GM18519 (cell line): ENCODE measurements around the gene CNTN5.

Source experiments
- ATAC-seq: cut with Tn5 transposase; IDR thresholded peaks from one replicate; pipeline ENCODE4 v1.9.1; 2021; ENCODE audit warnings: mild to moderate bottlenecking, moderate library complexity; ENCODE audit not compliant: unreplicated experiment, low FRiP score

The CNTN5 gene

DNA sequence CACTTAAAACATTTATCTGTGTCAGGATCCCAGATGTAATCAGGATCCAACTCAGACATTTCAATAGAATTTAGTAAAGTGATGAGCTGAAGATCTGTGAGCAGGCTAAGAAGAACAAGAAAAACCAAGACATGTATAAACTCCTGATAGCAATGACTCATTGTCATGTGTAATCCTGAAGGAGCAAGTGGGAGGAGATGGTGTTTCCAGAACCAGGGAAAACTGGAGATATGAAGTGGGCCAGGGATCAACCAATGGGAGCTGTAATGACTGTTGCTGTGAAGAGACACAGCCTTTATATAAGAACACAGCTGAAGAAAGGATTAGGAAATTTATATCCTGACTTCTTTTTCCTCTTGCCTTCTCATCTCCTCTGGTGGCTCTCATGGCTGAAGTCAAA is 983.8 kb downstream of the CNTN5 start:
- no peak for ATAC-seq

DNA sequence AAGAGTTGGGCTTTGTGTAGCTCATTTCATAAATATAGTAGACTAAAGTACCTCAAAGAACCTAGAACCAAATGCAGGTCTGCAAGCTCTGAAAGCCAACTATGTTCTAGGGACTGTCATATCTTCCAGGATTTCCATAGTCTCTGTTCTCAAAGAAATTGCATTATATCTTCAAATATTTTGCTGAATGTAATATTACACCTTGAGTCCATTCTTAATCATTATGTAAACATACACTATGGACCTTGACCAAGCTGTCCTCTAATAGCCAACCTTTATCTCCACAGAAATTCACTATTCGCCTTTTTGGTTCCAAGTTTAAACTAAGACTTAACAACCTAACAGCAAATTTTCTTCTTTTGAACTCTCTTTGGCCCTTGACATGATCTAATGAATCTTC is 987.7 kb downstream of the CNTN5 start:
- ATAC-seq = no peak

DNA sequence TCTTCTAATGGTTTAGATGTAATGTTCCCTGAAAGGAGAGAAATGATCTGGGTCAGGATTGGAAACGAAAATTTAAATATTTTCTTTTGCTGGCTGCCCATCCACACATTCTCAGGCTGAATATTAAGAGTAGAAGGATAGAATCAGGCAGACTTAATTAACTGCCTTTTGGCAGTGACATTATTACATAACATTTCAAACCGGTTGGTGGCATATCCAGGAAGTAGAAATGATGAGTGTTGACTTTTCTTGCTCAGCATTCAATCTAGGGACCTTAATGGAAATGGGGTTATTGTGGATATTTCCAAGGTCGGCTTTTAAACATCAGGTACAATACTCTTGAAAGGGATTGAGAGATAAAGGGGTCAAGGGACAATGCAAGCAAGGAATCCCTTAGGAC is 989.0 kb downstream of the CNTN5 start:
- no peak for ATAC-seq

DNA sequence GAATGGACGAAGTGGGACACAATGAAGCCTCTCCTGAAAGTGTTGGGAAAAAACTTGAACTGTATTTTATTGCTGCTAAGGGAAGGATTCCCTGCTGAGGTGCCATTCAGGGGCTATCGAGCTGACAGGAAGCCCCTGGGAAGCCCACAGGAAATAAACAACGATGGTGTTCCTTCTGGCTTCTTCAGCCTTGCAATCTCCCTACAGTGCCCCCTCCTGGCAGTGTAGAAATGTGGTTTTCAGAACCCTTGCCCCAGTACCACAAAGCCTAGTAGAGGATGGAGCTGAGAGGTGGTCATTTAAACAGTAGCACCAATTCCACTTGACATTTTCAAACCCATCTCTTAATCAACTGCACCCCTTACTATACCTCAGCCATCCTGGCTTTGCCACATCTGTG is 989.6 kb downstream of the CNTN5 start:
- ATAC-seq = no peak

DNA sequence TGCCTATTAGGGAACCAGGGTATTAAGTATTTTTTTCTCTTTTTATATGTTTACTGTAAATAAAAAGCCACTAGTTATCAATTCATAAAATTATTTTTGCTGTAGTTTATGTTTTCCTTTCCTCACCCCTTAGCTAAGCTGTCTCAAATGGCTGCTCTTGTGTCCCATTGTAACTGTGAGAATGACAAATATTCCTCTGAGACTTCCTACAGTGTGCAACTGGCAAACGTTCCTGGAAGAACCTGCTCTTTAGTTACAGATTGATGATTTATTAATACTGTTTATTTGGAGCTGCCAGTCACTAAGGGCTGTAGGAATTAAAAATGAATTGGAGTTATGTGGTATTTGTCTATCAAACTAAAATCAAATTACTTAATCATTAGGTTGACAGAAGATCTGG is 990.9 kb downstream of the CNTN5 start:
- ATAC-seq = no peak

DNA sequence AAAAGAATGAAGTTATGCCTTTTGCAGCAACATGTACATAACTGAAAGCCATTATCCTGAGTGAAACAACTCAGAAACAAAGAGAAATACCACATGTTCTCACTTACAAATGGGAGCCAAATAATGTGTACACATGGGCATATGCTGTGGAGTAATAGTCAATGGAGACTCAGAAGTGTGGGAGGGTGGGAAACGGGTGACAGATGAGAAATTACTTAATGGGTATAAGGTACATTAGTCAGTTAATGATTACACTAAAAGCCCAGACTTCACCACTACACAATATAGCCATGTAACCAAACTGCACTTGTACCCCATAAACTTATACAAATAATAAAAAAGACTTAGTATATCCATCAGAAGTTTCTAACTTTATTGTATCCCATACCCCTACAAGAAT is 992.3 kb downstream of the CNTN5 start:
- ATAC-seq = no peak

DNA sequence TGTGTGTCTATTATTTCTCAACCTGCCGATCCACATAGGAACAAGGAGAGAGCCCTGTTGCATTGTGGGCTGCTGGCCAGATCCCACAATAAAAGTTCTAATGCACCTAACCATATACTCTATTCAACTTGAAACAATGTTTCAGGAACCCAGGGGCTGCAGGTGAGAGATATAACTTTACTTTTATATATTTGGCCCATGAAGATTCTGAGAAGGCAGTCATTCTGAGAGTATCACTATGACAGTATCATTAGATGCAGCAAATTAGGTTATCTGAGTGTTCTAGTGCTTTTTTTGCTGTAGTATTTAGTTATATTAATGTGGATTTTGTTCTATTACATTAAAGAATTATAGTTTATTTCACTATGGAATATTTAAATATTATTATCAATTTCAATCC is 1011.2 kb downstream of the CNTN5 start:
- ATAC-seq = peak; percentile 67

DNA sequence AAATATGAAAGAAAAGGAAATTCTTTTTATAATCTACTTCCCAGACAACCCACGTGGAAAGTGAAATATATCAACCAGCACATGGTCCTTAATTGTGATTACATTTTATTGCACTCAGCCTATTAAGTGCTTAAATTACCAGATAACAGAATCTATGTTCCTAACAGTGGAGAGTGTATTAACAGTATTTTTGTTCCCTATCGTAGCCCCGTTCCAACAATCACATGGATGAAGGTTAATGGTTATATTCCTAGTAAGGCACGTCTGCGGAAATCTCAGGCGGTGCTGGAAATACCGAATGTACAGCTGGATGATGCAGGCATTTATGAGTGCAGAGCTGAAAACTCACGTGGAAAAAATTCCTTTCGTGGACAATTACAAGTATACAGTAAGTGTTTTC is 1040.3 kb downstream of the CNTN5 start:
- ATAC-seq = no peak

DNA sequence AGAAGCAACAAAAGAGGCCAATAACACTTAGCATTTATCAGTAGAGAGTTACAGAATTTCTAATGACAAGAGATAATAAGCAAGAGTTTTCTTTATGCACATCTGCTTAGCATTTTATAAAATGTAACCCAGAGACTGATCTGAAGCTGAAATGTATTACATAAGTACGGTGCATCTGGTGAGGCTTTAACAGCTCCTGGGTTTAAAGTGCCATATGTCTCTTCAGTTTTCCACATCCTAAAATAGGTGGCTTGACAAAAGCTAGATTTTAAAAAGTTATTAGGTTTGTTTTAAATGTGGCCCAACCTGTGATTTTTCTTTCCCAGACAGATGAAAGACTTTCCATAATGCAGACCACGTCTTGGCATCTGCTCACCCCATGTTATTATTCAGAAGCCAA is 1045.7 kb downstream of the CNTN5 start:
- ATAC-seq = no peak

DNA sequence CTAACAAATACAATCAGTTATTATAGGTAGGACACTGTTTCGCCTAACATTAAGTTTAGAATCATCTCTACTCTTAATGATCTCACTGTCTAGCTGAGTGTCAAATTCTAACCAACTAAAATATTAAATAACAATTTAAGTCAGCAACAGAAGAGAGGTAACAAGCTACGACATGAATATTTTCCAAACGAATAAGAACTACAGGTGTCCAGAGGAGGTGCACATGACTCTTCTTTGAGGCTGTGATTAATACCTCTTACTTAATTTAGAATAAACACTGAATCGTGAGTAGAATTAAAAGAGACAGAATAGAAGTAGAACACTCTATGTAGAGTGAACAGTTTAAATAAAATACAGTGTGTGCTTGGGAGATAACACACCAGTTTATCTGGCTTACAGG is 1047.4 kb downstream of the CNTN5 start:
- no peak for ATAC-seq

DNA sequence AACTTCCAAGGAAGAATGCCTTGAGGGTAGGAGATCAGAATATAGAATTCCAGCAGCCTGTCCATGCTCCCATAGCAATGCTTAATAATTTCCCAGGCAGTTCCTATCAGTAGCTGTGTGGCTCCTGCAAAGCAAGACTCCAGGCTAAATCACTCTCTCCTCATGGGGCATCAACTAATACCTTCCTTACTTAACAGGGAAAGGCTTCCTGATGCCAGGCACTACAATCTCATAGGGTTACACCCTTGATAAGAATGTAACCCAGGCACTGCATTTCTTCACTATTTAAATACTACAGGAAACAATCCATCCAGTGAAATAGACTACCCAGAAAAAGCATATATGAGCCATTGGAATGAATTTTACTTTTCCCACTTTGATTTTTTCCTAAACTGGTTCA is 1051.4 kb downstream of the CNTN5 start:
- ATAC-seq = no peak

DNA sequence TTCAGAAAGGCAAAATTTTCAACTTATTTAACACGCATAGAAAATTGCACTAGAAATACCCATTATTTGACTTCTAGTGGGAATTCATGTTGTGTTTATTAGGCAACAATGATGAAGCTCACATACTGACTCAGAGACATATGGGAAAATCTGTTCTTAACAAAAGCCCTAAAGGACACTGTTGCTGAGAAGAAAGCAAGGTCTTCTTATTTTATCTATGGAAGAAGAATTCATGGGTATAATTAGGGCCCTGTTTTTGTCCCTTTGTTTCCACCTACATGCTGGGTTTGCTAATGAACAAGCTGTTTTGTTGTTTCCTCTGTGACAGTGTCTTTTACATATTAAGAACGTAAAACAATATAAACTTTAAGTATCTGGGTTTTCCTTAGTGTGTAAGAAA is 1059.6 kb downstream of the CNTN5 start:
- ATAC-seq = no peak

DNA sequence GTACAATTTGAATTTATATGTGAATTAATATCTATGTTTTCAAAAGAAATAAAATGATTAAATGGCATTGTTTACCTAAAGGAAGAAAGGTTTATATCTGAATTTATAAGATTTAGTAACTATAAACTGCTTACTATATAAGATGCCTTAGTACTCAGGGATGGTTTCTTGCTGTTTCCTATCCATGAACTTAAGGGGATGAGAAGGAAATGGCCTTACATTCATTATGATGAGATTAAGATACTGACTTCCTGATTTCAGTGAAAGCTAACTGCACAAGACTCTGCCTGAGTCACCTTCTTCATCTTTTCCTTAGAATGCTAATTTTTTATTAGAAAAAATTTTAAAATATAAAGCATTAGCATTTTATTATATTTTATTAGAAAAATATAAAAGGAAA is 1060.1 kb downstream of the CNTN5 start:
- ATAC-seq = no peak

DNA sequence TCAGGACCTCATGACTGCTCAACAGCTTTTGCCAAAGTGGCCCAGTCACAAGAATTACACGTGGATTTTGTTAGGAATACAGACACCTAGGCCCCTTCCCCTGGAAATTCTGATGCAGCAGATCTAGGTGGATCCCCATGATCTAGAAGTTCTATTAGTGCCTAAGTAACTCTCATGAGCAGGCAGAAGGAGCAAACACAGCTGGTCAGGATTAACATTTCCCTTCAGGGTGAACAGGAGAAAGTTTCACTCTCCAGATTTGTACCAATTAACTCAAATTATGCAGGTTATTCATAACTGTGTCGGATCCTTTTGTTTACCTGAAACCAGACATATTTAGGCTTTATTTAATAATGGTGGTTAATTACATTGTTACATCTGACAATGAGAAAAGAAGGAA is 1072.9 kb downstream of the CNTN5 start:
- no peak for ATAC-seq

DNA sequence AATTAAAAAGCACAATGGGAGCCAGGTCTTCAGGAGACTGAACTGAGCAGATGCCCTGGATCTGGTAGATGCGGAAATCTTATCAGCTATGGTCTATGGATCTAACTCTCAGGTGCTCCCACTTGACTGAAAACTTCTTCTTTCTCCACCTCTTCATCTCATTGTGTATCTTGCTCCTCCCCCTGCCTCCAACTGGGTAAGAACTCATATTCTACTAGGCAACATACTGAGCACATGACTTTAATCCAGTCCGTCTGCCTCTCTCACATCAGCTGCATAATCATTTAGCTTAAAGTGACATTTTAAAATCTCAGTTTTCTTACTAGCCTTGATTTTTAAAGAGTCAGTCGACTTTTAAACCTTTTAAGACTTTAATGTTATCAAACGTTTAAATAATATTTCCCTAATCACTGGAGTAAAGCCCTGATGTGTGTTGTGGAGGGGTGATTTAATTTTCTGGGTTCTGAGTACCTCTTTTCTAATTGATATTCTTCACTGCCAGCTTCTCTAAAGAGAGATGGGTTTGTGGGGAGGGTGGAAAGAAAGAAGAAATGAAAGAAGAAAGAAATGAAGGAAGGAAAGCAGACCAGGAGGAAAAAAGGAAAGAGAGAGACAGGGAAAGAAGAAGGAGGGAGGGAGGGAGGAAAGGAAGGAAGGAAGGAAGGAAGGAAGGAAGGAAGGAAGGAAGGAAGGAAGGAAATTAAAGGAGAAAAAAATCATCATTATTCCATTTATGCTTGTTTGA is 1073.5 kb downstream of the CNTN5 start:
- ATAC-seq = no peak

DNA sequence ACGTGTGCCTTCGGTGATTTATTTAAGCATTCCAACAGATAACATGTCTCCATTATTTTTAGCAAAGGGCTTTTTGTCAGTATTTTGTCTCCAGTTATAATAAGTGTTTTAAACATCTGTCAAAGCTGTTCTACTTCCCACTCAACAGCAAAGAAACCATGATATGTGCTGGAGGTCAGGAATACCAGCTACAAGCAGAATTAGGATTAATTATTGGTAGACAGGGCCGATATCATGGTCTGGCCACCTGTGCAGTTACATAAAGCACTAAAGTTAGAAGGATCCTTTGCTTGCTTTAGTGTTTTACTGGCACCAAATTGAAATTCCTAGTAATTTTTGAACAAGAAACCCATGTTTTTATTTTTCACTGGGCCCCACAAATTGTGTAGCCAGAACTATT is 1075.1 kb downstream of the CNTN5 start:
- ATAC-seq = no peak

DNA sequence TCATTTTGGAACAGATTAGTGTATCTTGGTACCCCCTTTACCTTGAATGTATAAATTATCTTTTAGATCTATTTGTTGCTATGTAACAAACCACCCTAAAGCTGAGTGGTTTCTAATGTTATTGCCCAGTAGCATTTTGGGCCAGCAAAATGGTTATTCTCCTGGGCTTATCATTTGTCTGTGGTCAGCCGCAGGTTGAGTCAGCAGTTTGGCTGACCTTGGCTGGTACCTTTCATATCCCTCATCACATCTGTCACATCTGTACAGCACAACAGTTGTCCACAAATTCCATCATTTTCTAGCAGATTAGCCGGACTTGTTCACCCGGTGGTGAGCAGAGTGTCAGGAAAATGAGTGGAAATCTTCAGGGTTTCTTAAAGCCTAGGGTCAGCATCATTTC is 1077.8 kb downstream of the CNTN5 start:
- no peak for ATAC-seq

DNA sequence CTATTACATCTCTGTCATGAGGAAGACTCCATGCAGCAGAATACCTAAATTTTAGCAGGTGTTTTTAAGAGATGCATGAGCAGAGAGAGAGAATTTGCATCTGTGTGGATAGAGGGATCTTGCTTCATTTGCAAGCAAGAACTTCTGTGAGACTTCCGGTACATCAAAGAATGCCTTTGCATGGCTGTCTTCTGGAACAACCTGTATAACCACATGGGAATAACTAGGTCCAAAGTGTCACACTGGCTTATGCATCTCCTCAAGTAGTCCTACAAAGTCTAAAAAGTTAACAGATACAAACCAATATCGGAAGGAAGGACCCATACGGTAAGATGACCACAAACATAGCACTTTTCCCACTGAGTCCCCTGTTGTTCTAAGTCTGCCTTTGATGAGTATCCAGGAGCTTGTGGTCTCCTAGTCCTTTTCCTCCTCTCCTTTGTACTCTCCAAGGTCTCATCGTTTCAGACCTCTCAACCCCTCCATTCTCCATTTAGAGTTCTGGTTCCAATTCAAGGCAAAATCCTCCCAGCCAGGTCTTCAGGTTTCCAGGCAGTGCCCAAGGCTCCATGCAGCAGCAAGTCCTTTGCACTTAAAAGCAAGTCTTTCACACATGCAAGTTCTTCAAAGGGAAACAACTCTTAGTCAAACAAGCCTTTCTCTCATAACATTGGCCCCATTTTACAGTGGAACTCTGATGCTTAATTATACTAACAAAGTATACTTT is 1084.7 kb downstream of the CNTN5 start:
- ATAC-seq = no peak

DNA sequence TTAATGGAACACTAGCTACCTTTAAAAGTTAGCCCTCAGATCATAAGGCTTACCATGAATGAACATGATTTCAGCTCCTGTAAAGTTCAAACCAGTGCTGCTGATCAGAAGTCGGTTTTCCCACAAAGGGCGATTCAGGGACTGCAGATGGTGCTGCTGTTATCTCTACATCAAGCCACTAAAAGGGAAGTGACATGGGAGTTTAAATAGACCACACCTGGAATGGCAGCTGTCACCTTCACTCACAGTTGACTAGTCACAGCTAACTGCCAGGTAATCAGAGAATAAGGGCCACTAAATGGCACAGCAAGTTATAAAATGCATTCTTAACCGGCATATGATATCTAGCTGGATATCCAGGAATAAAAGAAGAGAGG is 1085.2 kb downstream of the CNTN5 start:
- no peak for ATAC-seq

DNA sequence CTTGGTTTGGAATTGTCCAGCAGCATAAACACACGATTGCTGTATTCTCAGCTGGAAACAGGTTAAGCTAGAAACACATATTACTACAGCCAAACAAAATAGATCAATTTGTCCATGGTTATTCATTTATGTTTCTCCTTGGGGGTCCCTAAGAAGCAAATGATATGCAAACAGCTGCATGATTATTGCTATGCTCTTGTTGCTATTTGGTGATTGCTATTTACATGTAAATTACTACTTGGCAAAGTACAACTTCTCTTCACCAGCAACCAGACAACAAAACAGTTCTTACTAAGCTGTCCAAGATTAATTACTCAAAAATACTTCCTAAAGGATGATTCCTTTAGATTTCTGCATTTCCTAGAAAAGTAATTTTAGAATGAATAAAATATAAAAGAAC is 1098.4 kb downstream of the CNTN5 start:
- no peak for ATAC-seq

DNA sequence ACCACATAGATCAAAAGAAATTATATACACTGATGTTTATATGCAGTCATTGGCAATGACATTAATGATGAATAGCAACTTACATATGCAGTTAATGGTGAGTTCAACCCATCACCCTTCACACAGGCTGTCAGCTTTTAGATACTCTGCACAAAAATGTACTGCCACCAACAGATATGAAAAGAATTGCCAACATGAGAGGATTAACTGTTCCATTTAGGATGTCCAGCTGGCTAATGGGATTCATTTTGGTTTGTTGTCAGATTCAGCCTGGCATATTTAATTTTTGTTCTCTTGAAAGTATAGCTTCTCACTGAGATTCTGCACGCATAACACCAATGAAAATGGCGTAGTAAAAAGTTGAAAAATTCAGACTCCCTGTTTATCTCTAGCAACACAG is 1112.4 kb downstream of the CNTN5 start:
- ATAC-seq = no peak

DNA sequence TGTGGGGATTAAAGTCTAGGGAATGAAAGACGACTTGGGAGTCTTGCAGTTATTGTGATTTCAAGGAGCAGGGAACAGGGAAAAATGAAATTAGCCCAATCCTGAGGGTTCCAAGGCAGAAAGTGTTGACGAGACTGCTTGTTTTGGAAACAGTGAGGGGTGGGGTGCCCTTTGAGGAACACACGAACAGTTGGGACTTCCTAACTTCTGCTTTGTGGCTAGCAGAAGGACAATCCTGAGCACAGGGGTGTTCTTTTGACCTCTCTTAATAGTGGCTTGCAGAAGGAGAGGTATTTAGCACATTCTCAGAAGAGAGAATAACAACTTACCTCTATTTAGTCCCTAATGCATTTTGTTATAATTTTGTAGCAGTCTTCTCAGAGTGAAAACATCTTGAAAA is 1120.5 kb downstream of the CNTN5 start:
- no peak for ATAC-seq
